IPS-NIHi11 (cell line): ENCODE measurements around the gene MBL2.
A peak's percentile ranks its signal among the peaks of the same experiment; 100 is the strongest.

Source experiments
- DNase-seq: peaks from one replicate; pipeline ENCODE4 v3.0.0; 2012; ENCODE audit warnings: mixed read lengths, low spot score

The MBL2 gene

DNA sequence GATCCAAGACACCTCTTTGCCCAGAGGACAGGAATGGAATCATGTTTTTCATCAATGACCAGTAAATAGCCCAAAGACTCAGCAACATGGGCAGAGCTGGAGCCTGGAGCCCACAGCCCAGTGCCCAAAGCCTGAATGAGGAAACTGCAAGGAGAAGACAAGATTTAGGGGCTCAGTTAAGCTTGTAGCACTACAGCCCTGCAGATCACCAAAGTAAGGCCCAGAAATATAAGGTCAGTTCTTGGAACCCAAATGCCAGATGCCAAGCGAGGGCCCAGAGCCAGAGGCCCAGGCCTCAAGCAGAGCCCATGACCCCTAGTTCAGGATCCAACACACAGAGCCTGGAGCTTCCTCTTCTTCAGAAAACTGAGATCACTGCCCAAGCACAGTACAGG lies 32.4 kb downstream of the MBL2 start:
- DNase-seq, result no peak

DNA sequence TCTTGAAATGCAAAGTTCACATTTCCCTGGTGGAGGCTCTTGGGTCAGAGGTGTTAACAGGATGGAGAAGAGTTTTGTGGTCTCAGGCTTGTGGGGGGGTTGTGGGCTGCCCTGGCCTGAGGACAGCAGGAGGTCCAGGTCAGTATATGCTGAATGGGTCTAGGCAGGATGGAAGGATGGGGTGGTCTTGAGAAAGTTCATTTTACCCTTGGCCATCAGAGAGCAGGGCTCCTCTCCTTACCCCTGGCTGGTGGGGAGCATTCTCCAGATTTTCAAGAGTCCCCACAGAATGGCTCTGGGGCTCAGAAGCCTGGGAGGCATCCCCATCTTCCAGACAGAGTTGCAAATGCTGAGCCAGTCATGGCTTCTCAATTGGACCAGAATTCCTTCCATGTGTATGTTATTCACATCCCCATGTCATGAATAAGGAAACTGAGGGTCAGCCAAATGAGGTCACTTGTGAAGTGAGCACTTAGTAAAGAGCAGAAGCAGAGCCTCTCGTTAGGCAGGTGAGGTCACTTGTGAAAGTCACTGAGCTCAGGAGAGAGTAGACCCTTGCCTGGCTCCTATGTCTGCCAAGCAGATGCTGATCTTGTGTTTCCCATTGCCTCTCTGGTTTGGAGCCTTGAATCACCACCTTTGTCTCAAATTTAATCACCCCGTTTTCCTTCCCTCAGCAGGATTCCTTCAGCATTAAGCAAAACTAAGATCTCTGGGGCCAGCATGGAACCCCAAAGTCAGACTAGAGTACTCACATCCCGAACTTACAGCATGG lies 33.0 kb downstream of the MBL2 start:
- DNase-seq, result no peak

DNA sequence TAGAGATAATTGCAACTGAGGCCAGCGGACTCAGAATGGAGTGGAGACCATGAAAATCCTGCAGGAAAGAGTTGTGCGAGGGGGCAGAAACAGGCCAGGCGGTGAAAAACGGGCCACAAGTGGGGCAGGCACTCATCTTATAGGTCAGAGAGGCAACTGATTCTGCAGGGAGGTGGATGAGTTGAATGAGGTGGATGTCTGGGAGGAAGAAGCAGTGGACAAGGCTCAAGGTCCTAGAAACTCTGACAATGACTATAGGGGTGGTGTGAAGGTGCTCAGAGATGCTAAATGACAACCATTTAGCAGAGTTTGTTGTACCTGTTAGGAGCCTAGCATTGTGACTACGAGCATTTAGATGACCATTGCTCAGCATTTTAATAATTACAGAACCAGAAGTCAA lies 33.6 kb downstream of the MBL2 start:
- DNase-seq, result no peak

DNA sequence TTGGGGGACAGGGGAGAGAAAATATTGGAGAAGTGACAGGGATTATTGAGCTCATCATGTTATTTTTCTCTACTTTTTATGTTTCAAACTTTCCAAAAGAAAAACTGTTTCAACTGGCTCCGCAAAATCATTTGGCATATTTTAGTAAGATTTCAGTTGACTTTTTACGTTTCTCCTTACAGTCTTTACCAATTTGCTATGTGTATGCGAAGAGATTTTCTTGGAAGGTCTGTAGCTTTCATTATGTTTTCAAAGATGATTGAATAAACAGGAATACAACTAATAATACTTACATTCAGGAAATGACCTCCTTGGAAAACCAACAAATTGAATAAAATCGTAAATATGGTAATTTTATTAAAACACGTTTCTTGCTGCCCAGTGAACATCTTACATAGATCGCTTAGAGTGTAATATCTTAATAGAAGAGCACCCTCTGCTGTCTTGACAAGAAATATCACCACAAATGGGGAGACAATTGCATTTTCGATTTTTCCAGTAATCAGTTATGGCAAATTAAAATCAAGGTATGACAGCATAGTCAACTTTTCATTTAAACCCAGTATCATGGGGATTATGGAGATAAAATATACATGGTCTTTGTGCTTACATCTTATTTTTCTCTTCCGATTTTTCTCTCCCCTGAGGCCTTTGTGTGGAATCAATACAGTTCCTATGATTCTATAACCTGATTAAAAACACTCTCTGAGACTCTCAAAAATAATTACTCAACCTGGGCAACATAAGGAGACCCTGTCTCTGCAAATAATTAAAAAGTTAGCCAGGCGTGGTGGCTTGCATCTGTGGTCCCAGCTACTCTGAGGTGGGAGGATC lies 43.1 kb downstream of the MBL2 start:
- peak; percentile 32 for DNase-seq

DNA sequence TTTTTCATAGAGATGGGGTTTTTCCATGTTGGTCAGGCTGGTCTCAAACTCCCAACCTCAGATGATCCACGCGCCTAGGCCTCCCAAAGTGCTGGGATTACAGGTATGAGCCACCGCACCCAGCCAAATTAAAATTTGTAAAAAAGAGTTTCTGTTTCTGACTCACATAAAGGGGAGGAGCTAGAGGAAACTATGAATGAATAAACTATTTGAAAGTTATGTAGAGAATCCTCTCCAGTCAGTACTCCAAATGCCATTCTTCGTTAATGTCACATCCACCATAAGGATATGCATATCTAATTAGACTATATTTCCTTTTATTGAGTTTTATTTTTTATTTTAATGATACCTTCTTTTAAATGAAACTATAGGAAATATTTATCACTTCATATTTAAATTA lies 52.6 kb downstream of the MBL2 start:
- no peak for DNase-seq
